Body of pancreas (tissue), 4 donors: Measurements from ENCODE around the gene MT3. TPM values are rescaled to one million over a fixed set of nuclear protein-coding genes. Genes with fewer than 3 reads are reported as not detected.

Experiments used
- ATAC-seq: fragments of 150-250 bp; one replicate; pipeline ENCODE4 v1.9.1; 2016
- DNase-seq, 4 donors: peaks; one replicate each; pipeline ENCODE4 v3.0.0-alpha.2; 2019
- H3K27ac ChIP-seq, 4 donors: fragments of 200-600 bp; sonication (generic); 1 replicate in 3 of 4; 2 replicates in 1 of 4; pipeline versions ENCODE4 v1.5.1 to v1.6.1; 2016 to 2019; ENCODE audit warnings: mild to moderate bottlenecking in 1 of 4, mixed read lengths in 1 of 4, moderate library complexity in 1 of 4
- H3K27me3 ChIP-seq, 2 donors: fragments of 200-600 bp; sonication (generic); one replicate each; pipeline ENCODE4 v1.6.0; 2016; ENCODE audit warnings: mild to moderate bottlenecking in 1 of 2
- H3K36me3 ChIP-seq, 2 donors: fragments of 200-600 bp; sonication (generic); replicated peaks in 1 of 2; 2 replicates each; pipeline ENCODE4 v1.5.1; 2016; ENCODE audit warnings: low read depth in 2 of 2; ENCODE audit not compliant: insufficient read depth in 1 of 2
- H3K4me1 ChIP-seq: fragments of 200-600 bp; sonication (generic); one replicate; pipeline ENCODE4 v1.6.0; 2016
- H3K4me3 ChIP-seq, 2 donors: fragments of 200-600 bp; sonication (generic); 1 replicate in 1 of 2; 2 replicates in 1 of 2; pipeline ENCODE4 v1.5.1; 2016 to 2019
- H3K9me3 ChIP-seq, 3 donors: fragments of 200-600 bp; sonication (generic); 1 replicate in 2 of 3; 2 replicates in 1 of 3; pipeline ENCODE4 v1.5.1; 2016
- POLR2A ChIP-seq, 3 donors: fragments of 450-650 bp; IDR thresholded peaks; one replicate each; pipeline ENCODE4 v1.6.1; 2016; ENCODE audit warnings: antibody characterized with exemption in 3 of 3, mild to moderate bottlenecking in 2 of 3
- WGBS, 2 donors: methylation state at CpG; one replicate each; pipeline ENCODE4 v1.1.5; 2017; 5-methylcytosine and 5-hydroxymethylcytosine counted together
- intact Hi-C: fragments of 100-400 bp; cut with DNase I; formaldehyde crosslinking; loops from one replicate; pipeline ENCODE4 v1.15.1; 2023
- total RNA-seq, 2 donors: library from RNA; depleted of rRNA; stranded (reverse); fragments of >200 nt; gene quantifications; one replicate each; pipeline ENCODE4 v1.1.0, GENCODE V29; 2016
- TF ChIP-seq, protein P1 (sequence below), 7 experiments: fragments of 450-650 bp in 4 of 7; fragments of 200-600 bp in 3 of 7; sonication (generic) in 3 of 7; IDR thresholded peaks; one replicate each; pipeline ENCODE4 v1.5.1; 2016 to 2019; ENCODE audit warnings: antibody characterized with exemption in 7 of 7

MT3 gene
- total RNA-seq, 2 donors from 2014 or later: not detected

DNA sequence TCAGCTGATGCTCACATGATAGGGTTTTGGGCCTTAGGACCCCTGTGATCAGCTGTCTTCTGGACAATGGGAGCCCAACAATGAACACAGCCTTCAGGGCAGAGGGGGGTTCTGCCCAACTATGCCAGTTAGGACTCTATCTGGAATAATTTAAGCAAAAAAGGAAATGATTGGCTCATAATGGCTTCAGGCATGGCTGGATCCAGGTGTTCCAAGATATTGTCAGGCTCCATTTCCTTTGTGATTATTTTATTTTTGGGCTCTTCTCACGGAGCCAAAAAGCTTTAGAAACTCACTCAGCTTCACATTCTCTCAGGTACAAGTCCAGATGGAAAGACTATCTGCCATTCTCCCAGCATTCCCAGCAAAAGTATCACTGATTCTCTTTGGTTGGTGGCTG lies 16.1 kb downstream of the MT3 start:
- no peak for TF ChIP-seq POLR2A (IDR thresholded peaks at IDR 0.05)
- TF ChIP-seq, protein P1, sequence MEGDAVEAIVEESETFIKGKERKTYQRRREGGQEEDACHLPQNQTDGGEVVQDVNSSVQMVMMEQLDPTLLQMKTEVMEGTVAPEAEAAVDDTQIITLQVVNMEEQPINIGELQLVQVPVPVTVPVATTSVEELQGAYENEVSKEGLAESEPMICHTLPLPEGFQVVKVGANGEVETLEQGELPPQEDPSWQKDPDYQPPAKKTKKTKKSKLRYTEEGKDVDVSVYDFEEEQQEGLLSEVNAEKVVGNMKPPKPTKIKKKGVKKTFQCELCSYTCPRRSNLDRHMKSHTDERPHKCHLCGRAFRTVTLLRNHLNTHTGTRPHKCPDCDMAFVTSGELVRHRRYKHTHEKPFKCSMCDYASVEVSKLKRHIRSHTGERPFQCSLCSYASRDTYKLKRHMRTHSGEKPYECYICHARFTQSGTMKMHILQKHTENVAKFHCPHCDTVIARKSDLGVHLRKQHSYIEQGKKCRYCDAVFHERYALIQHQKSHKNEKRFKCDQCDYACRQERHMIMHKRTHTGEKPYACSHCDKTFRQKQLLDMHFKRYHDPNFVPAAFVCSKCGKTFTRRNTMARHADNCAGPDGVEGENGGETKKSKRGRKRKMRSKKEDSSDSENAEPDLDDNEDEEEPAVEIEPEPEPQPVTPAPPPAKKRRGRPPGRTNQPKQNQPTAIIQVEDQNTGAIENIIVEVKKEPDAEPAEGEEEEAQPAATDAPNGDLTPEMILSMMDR (IDR thresholded peaks at IDR 0.05): no peak
- Histone ChIP-seq H3K4me1 (peaks cover 33% of the 10 kb centered on the region), H3K27ac (peak overlapping the region in 2 of 4 donors; percentile 92 to 93), H3K36me3 (no peaks in the 10 kb centered on the region), H3K4me3 (no peak overlapping the region), H3K9me3 (no peaks in the 10 kb centered on the region), H3K27me3 (no peaks in the 10 kb centered on the region)
- ATAC-seq: no peak
- intact Hi-C loops: loop anchor here (10.0 kb wide), 1 partner anchor 89 kb away; no protein-coding TSS in a partner anchor
- no peak for DNase-seq
- WGBS, 2 donors: 84 to 90% methylated on average over 1 of the region's 1 CpG

DNA sequence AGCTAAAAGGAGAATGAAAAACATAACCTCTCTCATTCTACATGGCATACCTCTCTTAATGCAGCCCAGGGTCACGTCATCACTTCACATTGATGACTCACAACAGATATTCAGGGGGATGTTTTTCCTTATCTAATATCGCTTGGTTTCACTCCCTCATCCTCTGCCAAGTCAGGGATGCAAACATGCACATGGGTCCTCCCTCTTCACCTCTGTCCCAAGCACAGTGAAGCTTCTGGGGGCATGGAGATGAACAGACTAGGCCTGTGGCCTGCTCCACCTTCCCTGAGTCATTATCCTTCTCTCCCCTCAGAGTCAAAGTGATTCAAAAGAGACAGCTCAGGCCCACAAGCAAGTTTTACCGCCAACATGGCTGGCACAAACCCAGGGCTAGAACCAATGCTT lies 16.7 kb downstream of the MT3 start:
- Histone ChIP-seq H3K4me3 (no peak overlapping the region), H3K36me3 (no peaks in the 10 kb centered on the region), H3K9me3 (no peaks in the 10 kb centered on the region), H3K27ac (peak overlapping the region; percentile 91 to 97 (median 92)), H3K4me1 (peaks cover 39% of the 10 kb centered on the region), H3K27me3 (no peaks in the 10 kb centered on the region)
- intact Hi-C loops: loop anchor here (10.0 kb wide), 1 partner anchor 89 kb away; no protein-coding TSS in a partner anchor
- ATAC-seq (no peak), DNase-seq (peak in 2 of 4 donors; percentile 16 to 38)
- 76 to 79% methylated on average over 3 of the region's 3 CpGs for WGBS, 2 donors
- no peak for TF ChIP-seq POLR2A (IDR thresholded peaks at IDR 0.05)
- TF ChIP-seq, protein P1 (IDR thresholded peaks at IDR 0.05): no peak

DNA sequence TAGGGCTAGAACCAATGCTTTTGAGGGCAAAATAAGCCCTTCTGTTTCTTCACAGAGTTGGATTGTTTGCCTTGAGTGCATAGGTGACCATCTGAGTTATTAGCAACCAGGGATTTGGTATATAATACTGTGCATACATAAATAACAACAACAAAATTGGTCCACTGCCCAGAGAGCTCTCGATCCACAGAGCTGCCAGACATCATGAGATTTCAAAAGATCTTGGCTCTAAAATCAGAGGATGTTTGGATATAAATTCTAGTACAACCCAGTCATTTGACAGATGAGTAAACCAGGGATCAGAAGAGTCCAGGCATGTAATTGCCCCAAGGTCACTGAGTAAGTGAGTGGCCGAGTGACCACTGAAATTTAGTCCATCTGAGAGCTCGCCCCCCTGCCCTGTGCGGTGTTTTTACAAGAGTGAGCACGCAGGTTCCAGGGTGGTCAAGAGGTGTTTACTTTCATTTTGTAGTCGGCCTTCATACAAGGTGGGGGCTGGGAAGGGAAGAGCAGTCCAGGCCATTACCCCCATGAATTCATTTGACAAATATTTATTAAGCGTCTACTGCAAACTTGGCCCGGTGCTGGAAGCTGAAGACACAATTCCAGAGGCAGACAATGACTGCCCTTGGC lies 17.3 kb downstream of the MT3 start:
- DNase-seq: peak in 2 of 4 donors; percentile 29 to 46
- no peak for ATAC-seq
- 46 to 50% methylated on average over 8 of the region's 8 CpGs for WGBS, 2 donors
- Histone ChIP-seq H3K4me1 (peaks cover 44% of the 10 kb centered on the region), H3K4me3 (no peak overlapping the region), H3K27ac (peak overlapping the region; percentile 91 to 97 (median 92)), H3K36me3 (no peaks in the 10 kb centered on the region), H3K9me3 (no peaks in the 10 kb centered on the region), H3K27me3 (no peaks in the 10 kb centered on the region)
- intact Hi-C loops: loop anchor here (10.0 kb wide), 1 partner anchor 88 kb away; no protein-coding TSS in a partner anchor
- TF ChIP-seq, protein P1 (IDR thresholded peaks at IDR 0.05): no peak
- no peak for TF ChIP-seq POLR2A (IDR thresholded peaks at IDR 0.05)

DNA sequence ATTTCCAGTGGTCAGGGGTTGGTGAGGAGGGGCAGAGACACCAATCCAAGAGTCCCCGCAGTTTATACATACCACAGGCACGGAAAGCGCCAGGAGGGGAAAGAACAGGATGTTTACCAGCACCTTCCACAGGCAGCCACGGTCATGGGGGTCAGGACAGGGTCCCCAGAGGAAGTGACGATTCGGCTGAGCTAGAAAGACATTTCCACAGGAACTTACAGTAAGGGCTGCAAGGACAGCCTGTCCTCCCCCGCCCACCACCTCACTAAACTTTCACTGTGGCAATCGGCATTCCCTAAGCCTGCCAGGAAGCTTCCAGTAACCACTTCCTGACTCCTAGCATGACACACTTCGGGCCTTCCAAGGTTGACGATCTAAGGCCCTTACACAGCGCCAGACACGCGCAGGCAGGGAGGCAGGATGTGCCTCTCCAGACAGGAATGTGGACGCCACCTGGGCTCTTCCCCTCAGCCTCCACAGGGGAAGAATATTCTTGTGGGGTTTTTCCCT lies 17.8 kb downstream of the MT3 start:
- peak; percentile 55 to 80 (median 67) for DNase-seq
- Histone ChIP-seq H3K9me3 (no peaks in the 10 kb centered on the region), H3K4me3 (no peak overlapping the region), H3K36me3 (no peaks in the 10 kb centered on the region), H3K27me3 (no peaks in the 10 kb centered on the region), H3K27ac (peak overlapping the region; percentile 91 to 97 (median 92)), H3K4me1 (peaks cover 46% of the 10 kb centered on the region)
- WGBS, 2 donors: 69 to 86% methylated on average over 14 of the region's 14 CpGs
- TF ChIP-seq, protein P1 (IDR thresholded peaks at IDR 0.05): no peak
- TF ChIP-seq POLR2A (IDR thresholded peaks at IDR 0.05): no peak
- ATAC-seq: peak; percentile 8
- intact Hi-C loops: loop anchor here (10.0 kb wide), 1 partner anchor 88 kb away; no protein-coding TSS in a partner anchor
